GM10266 (cell line): Measurements from ENCODE around the gene SMARCA4.

Experiments used
- DNase-seq: peaks from one replicate; pipeline ENCODE4 v3.0.0; 2012; ENCODE audit errors: extremely low spot score
- CTCF ChIP-seq: IDR thresholded peaks from 2 replicates; pipeline ENCODE4 v1.5.1; 2012; ENCODE audit warnings: mild to moderate bottlenecking, low read depth; ENCODE audit not compliant: control insufficient read depth, insufficient read depth; ENCODE audit errors: missing control alignments

Gene SMARCA4

GRCh38 chr19:10960314-10961072, at the start of gene SMARCA4:
Gene SMARCA4, plus strand, starts transcription at chr19:10961030. Its CDS starts 23,122 bp downstream, at chr19:10984152.
- peak; percentile 99 for DNase-seq
- no peak for TF ChIP-seq CTCF

- no peak for TF ChIP-seq CTCF
- DNase-seq: no peak
These were observed 49.1 kb upstream of the SMARCA4 start for GRCh38 chr19:10911579-10912363.

GRCh38 chr19:10912619-10913018, 48.2 kb upstream of the SMARCA4 start:
- TF ChIP-seq CTCF: no peak
- no peak for DNase-seq

- no peak for DNase-seq
- TF ChIP-seq CTCF: no peak
These were observed 47.0 kb upstream of the SMARCA4 start for GRCh38 chr19:10913716-10914340.

- TF ChIP-seq CTCF: no peak
- no peak for DNase-seq
These were observed 45.4 kb upstream of the SMARCA4 start for GRCh38 chr19:10915130-10916091.

GRCh38 chr19:10916602-10917001, 44.2 kb upstream of the SMARCA4 start:
- TF ChIP-seq CTCF: no peak
- no peak for DNase-seq
